AG04449 (cell line): ENCODE data around the gene BANF2.

Experiments
- CTCF ChIA-PET: fragments of 350-600 bp; formaldehyde crosslinking; extraction: SDS; loops from one replicate; lab custom pipeline; 2021; ENCODE audit warnings: antibody characterized with exemption; lab: Yijun Ruan, JAX
- POLR2A ChIA-PET: fragments of 400-600, 350-600 bp; formaldehyde crosslinking; extraction: SDS; loops from one replicate; lab custom pipeline; 2020; ENCODE audit warnings: antibody characterized with exemption, inconsistent platforms; lab: Yijun Ruan, JAX
- DNase-seq: peaks from one replicate; pipeline ENCODE4 v3.0.0-alpha.2; 2010; ENCODE audit warnings: low read depth, low spot score
- H3K4me3 ChIP-seq: 2 replicates; pipeline ENCODE4 v1.5.1; 2011; ENCODE audit warnings: low read depth, mild to moderate bottlenecking, control low read depth, low read length
- CTCF ChIP-seq: IDR thresholded peaks from one replicate; pipeline ENCODE4 v1.5.1; 2011; ENCODE audit warnings: mild to moderate bottlenecking, moderate library complexity, low read length, control low read depth, inconsistent platforms; ENCODE audit not compliant: insufficient read depth; ENCODE audit errors: missing control alignments

BANF2 gene

DNA sequence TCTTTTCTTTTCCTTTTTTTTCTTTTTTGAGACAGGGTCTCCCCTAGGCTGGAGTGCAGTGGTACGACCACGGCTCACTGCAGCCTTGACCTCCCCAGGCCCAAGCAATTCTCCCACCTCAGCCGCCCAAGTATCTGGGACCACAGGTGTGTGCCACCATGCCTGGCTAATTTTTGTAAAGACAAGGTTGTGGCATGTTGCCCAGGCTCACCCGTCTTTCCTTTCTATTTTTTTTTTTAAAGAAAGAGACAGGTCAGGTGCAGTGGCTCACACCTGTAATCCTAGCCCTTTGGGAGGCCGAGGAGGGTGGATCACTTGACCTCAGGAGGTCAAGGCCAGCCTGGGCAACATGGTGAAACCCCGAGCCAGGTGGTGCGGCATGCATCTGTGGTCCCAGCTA lies 16.6 kb downstream of the BANF2 start:
- CTCF ChIA-PET, result interaction anchor here (1.2 to 2.8 kb wide), 3 partner anchors 34 to 181 kb away, joined by 3 to 9 read pairs (median 5); partner anchors contain the start of gene RRBP1

DNA sequence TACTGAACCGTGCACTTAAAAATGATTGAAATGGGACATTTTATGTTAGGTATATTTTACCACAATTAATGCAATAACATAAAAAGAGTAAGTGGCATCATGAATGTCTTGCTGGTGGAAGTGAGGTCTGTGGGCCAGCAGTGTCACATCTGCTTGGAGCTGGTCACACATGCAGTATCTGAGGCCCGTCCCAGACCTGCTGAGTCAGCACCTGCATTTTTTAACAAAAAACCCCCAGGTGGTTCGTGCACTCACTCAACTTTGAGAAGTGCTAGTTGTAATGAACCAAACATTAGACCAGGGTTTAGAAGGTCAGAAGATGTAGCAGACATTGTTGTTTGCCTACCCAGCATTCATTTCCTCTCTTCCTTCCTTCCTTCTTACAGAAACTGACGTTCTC lies 21.0 kb downstream of the BANF2 start:
- no peak for DNase-seq
- H3K4me3 ChIP-seq, result no peak overlapping the region
- no peak for TF ChIP-seq CTCF
- POLR2A ChIA-PET, result no interaction called here
- CTCF ChIA-PET, result no interaction called here

More for the DNA sequence above, 16.6 kb downstream of the BANF2 start:
- DNase-seq, result no peak
- POLR2A ChIA-PET, result no interaction called here
- no peak for TF ChIP-seq CTCF
- no peak overlapping the region for H3K4me3 ChIP-seq

- CTCF ChIA-PET, result interaction anchor here (1.6 kb wide), 1 partner anchor 22 kb away, joined by 5 read pairs; the partner anchor contains the start of gene BANF2
These were observed 22.2 kb downstream of the BANF2 start for GRCh38 chr20:17721802-17722486.

GRCh38 chr20:17722493-17723300 lies 22.9 kb downstream of the BANF2 start:
- TF ChIP-seq CTCF, result no peak
- ChIA-PET POLR2A (no interaction called here), CTCF (interaction anchor here (0.8 to 1.6 kb wide), 3 partner anchors 23 to 68 kb away, joined by 3 to 5 read pairs (median 3); partner anchors contain the start of genes BANF2 and RRBP1)
- H3K4me3 ChIP-seq, result no peak overlapping the region
- no peak for DNase-seq

More at GRCh38 chr20:17721802-17722486, 22.2 kb downstream of the BANF2 start:
- no peak overlapping the region for H3K4me3 ChIP-seq
- POLR2A ChIA-PET, result no interaction called here
- no peak for TF ChIP-seq CTCF
- DNase-seq, result no peak

DNA sequence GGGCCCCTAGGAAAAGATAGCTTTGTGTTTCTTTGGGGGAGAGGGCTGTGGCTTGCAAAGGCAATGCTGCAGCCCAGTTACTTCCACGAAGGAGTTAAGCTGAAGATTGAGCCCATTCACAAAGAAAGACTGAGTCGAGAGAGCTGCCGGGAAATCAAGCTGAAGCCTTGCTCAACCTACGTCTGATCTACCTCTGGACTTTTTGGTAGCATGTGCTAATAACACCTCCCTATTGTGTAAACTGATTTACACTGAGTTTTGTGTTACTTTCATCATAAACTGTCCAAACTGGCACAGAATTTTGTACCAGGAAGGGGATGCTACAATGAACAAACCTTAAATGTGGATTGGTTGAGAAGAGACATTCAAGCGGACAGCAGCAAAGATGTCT lies 23.5 kb downstream of the BANF2 start:
- TF ChIP-seq CTCF, result no peak
- DNase-seq, result no peak
- ChIA-PET CTCF (interaction anchor here (0.8 to 1.6 kb wide), 3 partner anchors 23 to 67 kb away, joined by 3 to 5 read pairs (median 3); partner anchors contain the start of genes BANF2 and RRBP1), POLR2A (no interaction called here)
- H3K4me3 ChIP-seq, result no peak overlapping the region
